Transverse colon (tissue), 4 donors: ENCODE results near the gene TRAM2. TPM values are rescaled to one million over a fixed set of nuclear protein-coding genes. Genes with fewer than 3 reads are reported as not detected.

ENCODE experiments used
- DNase-seq: peaks from one replicate; pipeline ENCODE4 v3.0.0-alpha.2; 2019
- H3K27ac ChIP-seq, 4 donors: fragments of 200-600 bp; sonication (generic); 2 replicates each; pipeline ENCODE4 v1.5.1; 2016 to 2018; ENCODE audit warnings: inconsistent platforms in 4 of 4
- H3K27me3 ChIP-seq: fragments of 200-600 bp; sonication (generic); 2 replicates; pipeline ENCODE4 v1.5.1; 2017; ENCODE audit warnings: inconsistent platforms
- H3K36me3 ChIP-seq, 4 donors: fragments of 200-600 bp; sonication (generic); 2 replicates each; pipeline ENCODE4 v1.5.1; 2017 to 2019; ENCODE audit warnings: inconsistent platforms in 4 of 4
- H3K4me1 ChIP-seq, 4 donors: fragments of 200-600 bp; sonication (generic); 2 replicates each; pipeline ENCODE4 v1.5.1; 2017 to 2020; ENCODE audit warnings: inconsistent platforms in 4 of 4
- H3K4me3 ChIP-seq, 4 donors: fragments of 200-600 bp; sonication (generic); 1 replicate in 1 of 4; 2 replicates in 3 of 4; pipeline versions ENCODE4 v1.5.1 to v1.6.1; 2017 to 2019; ENCODE audit warnings: inconsistent platforms in 4 of 4
- H3K9me3 ChIP-seq, 2 donors: fragments of 200-600 bp; sonication (generic); 2 replicates each; pipeline ENCODE4 v1.5.1; 2017 to 2019; ENCODE audit warnings: inconsistent platforms in 2 of 2
- CTCF ChIP-seq, 5 experiments: fragments of 200-600 bp in 3 of 5; fragments of 450-650 bp in 2 of 5; sonication (generic) in 3 of 5; IDR thresholded peaks; 1 replicate in 2 of 5; 2 replicates in 3 of 5; pipeline ENCODE4 v1.5.1; 2016 to 2017; ENCODE audit warnings: antibody characterized with exemption in 5 of 5, inconsistent platforms in 3 of 5, mild to moderate bottlenecking in 2 of 5, moderate library complexity in 1 of 5
- EP300 ChIP-seq: sonication (generic); formaldehyde crosslinking; IDR thresholded peaks from one replicate; pipeline ENCODE4 v1.6.1; 2017; ENCODE audit warnings: antibody characterized with exemption, low read depth
- POLR2A ChIP-seq: fragments of 450-650 bp; IDR thresholded peaks from one replicate; pipeline ENCODE4 v1.6.1; 2016; ENCODE audit warnings: antibody characterized with exemption, mild to moderate bottlenecking, moderate library complexity
- POLR2AphosphoS5 ChIP-seq, 3 donors: sonication (generic); formaldehyde crosslinking; IDR thresholded peaks; one replicate each; pipeline ENCODE4 v1.6.1; 2016; ENCODE audit warnings: antibody characterized with exemption in 3 of 3
- WGBS, 2 donors: methylation state at CpG; one replicate each; pipeline ENCODE4 v1.1.5; 2018; ENCODE audit warnings: low coverage in 1 of 2; 5-methylcytosine and 5-hydroxymethylcytosine counted together
- in situ Hi-C, 4 donors: fragments of 200-750 bp; cut with MboI; loops; one replicate each; pipeline versions ENCODE4 v1.15.0 to v1.15.1; 2017; ENCODE audit warnings: low sequenced_read_pairs in 3 of 4, low pct_ligation_motif_present in 1 of 4, low pct_unique_long_range_greater_than_20kb in 1 of 4
- intact Hi-C: fragments of 100-400 bp; cut with DNase I; formaldehyde crosslinking; loops from one replicate; pipeline ENCODE4 v1.15.1; 2023; ENCODE audit warnings: low total_unique reads
- total RNA-seq, 4 donors: library from RNA; depleted of rRNA; stranded (reverse); fragments of >200 nt; gene quantifications; one replicate each; pipeline ENCODE4 v1.1.0, GENCODE V29; 2016

Gene TRAM2
- total RNA-seq, 4 donors from 2014 or later = 8.4 to 15.4 (median 11.7) TPM

GRCh38 chr6:52576054-52576391, 837 bp downstream of the TRAM2 start:
- no peak for TF ChIP-seq POLR2A
- no peak for TF ChIP-seq EP300
- TF ChIP-seq POLR2AphosphoS5 (IDR thresholded peaks at IDR 0.05) = no peak
- TF ChIP-seq CTCF (IDR thresholded peaks at IDR 0.05) = no peak
- 46% methylated on average over 8 of the region's 8 CpGs; no CpG with 5 or more reads in 1 of the 2 donors for WGBS, 2 donors
- Histone ChIP-seq H3K4me1 (peaks cover 19 to 54% (median 46%) of the 10 kb centered on the region in 4 donors), H3K9me3 (no peaks in the 10 kb centered on the region), H3K4me3 (peak overlapping the region; percentile 65 to 82 (median 78)), H3K27ac (peak overlapping the region; percentile 97 to 98 (median 98)), H3K27me3 (no peaks in the 10 kb centered on the region), H3K36me3 (no peaks in the 10 kb centered on the region)
- no peak for DNase-seq
- in situ Hi-C loops (loop anchor here in 1 of 4 donors (5.0 to 25.0 kb wide), 2 partner anchors 154 to 289 kb away; partner anchors contain the start of genes EFHC1 and MCM3), intact Hi-C loops (loop anchor here (5.0 kb wide), 1 partner anchor 86 kb away; no protein-coding TSS in a partner anchor)

- TF ChIP-seq CTCF (IDR thresholded peaks at IDR 0.05) = no peak
- TF ChIP-seq POLR2A = no peak
- TF ChIP-seq EP300 = no peak
- TF ChIP-seq POLR2AphosphoS5 (IDR thresholded peaks at IDR 0.05) = no peak
- Histone ChIP-seq H3K27me3 (no peaks in the 10 kb centered on the region), H3K4me1 (peaks cover 19 to 59% (median 51%) of the 10 kb centered on the region in 4 donors), H3K4me3 (peak overlapping the region in 3 of 4 donors; percentile 65 to 81 (median 76)), H3K9me3 (no peaks in the 10 kb centered on the region), H3K36me3 (no peaks in the 10 kb centered on the region), H3K27ac (peak overlapping the region; percentile 97 to 98 (median 98))
- in situ Hi-C loops = loop anchor here in 1 of 4 donors (5.0 to 25.0 kb wide), 2 partner anchors 153 to 288 kb away; partner anchors contain the start of genes EFHC1 and MCM3
- DNase-seq = no peak
- intact Hi-C loops = loop anchor here (5.0 kb wide), 1 partner anchor 87 kb away; no protein-coding TSS in a partner anchor
- 39 to 72% methylated on average over 3 to 10 of the region's 10 CpGs for WGBS, 2 donors
Observed at GRCh38 chr6:52575502-52575892, 1.4 kb downstream of the TRAM2 start.

GRCh38 chr6:52574709-52575501, 2.0 kb downstream of the TRAM2 start:
- Histone ChIP-seq H3K4me3 (peak overlapping the region in 3 of 4 donors; percentile 65 to 81 (median 76)), H3K27ac (peak overlapping the region; percentile 97 to 98 (median 98)), H3K9me3 (no peaks in the 10 kb centered on the region), H3K4me1 (peaks cover 19 to 65% (median 57%) of the 10 kb centered on the region in 4 donors), H3K36me3 (no peaks in the 10 kb centered on the region), H3K27me3 (no peaks in the 10 kb centered on the region)
- WGBS, 2 donors = 28 to 43% methylated on average over 6 to 13 of the region's 13 CpGs
- in situ Hi-C loops = loop anchor here in 1 of 4 donors (5.0 to 25.0 kb wide), 2 partner anchors 153 to 288 kb away; partner anchors contain the start of genes EFHC1 and MCM3
- intact Hi-C loops = loop anchor here (5.0 kb wide), 1 partner anchor 87 kb away; no protein-coding TSS in a partner anchor
- DNase-seq = peak; percentile 78
- TF ChIP-seq POLR2AphosphoS5 (IDR thresholded peaks at IDR 0.05) (peak in 2 of 3 donors; percentile 7 to 32), CTCF (IDR thresholded peaks at IDR 0.05) (no peak)

- TF ChIP-seq POLR2A = no peak
- TF ChIP-seq CTCF (IDR thresholded peaks at IDR 0.05) = no peak
- TF ChIP-seq POLR2AphosphoS5 (IDR thresholded peaks at IDR 0.05) = no peak
- no peak for TF ChIP-seq EP300
- intact Hi-C loops (no loop called here), in situ Hi-C loops (no loop called here)
- Histone ChIP-seq H3K4me1 (peaks cover 19 to 68% (median 61%) of the 10 kb centered on the region in 4 donors), H3K36me3 (no peaks in the 10 kb centered on the region), H3K9me3 (no peaks in the 10 kb centered on the region), H3K27me3 (no peaks in the 10 kb centered on the region), H3K27ac (peak overlapping the region; percentile 97 to 98 (median 98)), H3K4me3 (peak overlapping the region in 1 of 4 donors; percentile 4)
- 38 to 55% methylated on average over 1 to 2 of the region's 2 CpGs for WGBS, 2 donors
- no peak for DNase-seq
Observed at GRCh38 chr6:52573295-52573694, 3.6 kb downstream of the TRAM2 start.
